Activated T-helper 9 cell treated with anti-CD3 and anti-CD28 coated beads, Interleukin-2, amount 50 U/mL, for 16 hours (primary cell): ENCODE data around the gene EFNA2.

Experiments
- DNase-seq: peaks from one replicate; pipeline ENCODE4 v3.0.0-alpha.2; 2020; ENCODE audit warnings: low read depth

The EFNA2 gene

DNA sequence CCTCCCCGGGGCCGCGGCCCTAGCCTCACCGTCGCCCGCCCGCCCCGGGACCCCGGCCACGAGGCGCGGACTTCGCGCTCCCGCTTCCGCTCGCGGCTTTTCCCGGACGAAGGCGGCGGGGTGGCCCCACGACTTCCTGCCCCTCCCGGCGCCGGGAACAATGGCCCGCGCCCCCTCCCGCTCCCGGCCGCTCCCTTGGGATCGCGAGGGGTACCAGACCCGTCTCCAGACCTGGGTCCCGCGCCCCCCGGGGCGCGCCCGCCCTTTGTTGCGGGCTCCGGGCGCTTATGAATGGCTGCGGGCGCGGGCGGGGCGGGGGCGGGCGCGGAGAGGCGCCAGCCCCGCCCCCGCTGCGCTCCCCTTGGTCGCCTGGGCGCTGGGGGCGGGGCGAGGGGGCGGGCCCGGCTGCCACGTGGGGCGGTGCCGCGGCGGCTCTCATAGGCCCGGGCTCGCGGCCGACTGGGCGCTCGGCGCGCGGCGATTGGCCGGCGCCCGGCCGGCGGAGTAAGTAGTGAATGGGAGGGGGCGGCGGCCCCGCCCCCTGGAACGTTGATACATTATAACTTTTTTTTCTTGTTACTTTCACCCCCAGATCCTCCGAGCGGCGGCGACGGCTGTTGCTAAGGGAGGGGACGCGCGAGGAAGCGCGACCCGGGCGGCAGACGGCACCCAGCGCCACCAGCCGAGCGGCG, 36.2 kb upstream of the EFNA2 start:
- DNase-seq = peak; percentile 92

DNA sequence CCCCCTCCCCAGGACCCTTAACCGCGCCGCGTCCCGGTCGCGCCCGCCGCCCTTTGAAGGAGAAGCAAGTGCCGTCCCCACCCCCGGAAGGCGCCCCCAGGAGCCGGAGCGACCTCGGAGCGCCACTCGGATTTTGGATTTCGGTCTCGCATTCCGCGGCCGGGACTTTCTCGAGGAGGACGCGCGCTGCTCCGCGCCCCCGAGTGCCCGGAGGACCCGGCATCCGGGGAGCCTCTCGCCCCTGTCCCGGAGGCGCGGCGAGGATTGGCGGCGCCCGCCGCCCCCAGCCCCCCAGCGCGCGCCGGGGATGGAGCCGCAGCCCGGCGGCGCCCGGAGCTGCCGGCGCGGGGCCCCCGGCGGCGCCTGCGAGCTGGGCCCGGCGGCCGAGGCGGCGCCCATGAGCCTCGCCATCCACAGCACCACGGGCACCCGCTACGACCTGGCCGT, 35.7 kb upstream of the EFNA2 start:
- DNase-seq = no peak

DNA sequence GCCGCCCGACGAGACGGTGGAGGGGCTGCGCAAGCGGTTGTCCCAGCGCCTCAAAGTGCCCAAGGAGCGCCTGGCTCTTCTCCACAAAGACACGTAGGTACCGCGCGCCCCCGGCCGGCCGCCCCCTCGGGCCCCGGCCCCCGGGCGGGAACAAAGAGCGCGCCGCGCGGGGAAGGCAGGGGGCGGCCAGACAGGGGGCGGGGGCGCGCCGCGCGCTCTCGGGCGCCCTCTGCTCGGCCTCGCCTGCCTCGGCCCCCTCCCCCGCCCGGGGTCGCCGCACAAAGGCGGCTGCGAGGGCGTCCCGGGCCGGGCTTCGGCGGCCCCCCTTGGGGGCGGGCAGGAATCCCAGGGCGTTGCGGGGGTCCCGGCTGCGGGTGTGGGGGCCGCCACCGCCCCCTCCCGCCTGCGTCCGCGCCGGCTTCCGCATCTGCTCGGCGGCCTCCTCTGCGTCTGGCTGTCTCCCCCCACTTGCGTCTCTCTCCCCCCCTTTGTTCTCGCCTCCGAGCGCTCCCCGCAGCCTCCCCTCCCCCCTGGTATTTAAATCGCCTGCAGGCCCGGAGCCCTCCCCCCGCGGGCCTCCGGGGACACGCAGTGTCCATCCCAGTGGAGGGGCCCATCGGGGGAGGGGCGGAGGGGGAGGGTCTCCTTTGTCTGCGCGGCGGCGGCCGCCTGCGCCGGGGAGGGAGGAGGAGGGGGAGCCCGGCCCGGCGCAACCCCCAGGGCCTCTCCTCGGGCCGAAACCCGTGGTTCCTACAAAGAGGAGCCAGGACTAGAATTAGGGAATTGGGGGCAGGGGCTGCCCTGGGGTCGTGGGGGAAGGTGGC, 35.0 kb upstream of the EFNA2 start:
- DNase-seq = no peak

DNA sequence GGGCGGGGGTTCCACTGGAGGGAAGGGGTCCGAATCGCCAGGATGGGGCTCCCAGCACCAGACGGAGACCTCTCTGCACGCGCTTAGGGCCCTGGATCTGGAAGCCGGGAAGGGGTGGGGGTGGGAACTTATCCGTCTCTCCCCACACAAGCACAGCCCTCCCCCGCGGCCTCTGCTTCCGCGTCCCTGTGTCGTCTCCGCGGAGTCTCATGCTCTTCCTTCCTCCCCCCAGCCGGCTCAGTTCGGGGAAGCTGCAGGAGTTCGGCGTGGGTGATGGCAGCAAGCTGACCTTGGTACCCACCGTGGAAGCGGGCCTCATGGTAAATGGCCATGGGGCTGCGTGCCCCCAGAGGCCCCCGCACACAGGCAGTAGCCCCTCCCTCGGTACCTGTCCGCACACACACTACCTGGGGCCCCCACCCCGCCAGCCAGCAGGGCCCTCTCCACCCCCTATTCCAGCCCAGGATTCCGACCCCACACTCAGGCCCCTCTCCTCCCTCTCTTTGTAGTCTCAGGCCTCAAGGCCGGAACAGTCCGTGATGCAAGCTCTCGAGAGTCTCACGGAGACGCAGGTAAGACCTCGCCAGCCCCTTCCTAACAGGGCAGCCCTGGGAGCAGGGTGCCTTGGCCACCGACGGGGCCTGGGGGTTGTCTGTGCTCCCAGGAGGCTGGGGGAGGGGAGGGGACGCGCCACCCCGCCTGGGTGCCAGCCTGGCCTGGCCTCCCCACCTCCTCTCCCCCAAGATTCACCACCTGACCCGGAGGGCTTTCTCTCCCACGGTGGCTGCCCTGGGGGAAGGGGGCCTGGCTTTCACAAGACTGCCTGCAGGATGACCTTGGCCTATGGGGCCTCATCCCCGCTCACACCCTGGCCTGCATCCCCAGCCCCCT, 34.1 kb upstream of the EFNA2 start:
- no peak for DNase-seq

DNA sequence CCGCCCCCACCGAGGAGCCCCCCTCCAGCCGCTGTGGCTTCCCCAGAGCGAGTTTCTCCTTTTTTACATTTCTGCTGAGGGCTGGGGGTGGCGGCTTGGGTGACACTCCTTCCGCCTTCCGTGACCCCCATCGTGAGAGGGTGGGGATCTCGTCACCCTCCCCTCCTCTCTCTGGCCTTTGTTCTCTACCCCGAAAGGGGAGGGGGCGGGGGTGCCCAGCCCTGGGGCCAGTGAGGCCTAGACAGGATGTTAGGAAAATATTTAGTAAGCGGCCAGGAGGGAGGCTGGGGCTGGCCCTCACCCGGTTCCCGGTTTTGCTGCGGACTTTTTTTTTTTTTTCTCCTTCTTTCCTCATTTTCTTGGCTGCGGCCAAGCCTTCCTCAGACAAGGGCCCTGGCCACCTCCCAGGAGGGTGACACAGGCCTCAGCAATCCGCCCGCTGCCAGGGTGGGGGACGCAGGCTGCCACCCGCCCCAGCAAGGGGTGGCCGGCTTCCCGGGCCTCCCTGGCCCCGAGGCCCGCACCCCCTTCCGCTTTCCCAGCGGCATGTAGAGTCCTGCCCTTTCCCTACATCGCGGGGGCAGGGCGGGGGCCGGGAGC, 33.4 kb upstream of the EFNA2 start:
- no peak for DNase-seq

DNA sequence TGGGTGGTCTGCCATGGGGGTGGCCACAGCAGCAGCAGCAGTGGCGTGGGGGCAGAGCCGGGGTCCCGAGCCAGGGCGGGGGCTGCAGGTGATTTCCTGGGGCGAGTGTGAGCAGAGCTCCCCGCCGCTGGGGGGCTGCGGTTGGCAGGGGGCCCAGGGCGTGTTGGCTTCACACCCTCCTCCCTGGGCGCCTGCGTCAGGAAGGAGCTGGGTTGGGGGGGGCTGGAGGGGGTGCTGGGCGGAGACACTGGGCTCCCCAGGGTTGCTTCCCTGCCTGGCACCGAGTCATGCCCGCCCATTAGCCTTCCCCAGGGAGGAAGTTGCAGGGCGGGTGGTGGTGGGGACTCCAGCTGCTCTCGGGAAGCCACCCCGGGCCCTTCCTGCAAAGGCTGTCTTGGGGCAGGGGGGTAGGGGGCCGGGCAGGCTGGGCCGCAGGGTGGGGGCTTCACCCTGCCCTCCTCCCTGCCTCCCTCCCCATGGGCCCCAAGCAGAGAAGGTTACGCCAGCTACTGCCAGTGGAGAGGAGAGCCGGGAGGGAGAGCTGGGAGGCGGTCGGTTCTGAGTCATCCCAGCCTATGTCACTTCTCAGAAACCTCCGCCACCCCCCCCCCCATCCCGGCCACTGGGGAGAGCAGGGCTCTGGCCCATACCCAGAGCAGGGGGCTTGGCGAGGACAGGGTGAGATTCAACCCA, 32.7 kb upstream of the EFNA2 start:
- no peak for DNase-seq

DNA sequence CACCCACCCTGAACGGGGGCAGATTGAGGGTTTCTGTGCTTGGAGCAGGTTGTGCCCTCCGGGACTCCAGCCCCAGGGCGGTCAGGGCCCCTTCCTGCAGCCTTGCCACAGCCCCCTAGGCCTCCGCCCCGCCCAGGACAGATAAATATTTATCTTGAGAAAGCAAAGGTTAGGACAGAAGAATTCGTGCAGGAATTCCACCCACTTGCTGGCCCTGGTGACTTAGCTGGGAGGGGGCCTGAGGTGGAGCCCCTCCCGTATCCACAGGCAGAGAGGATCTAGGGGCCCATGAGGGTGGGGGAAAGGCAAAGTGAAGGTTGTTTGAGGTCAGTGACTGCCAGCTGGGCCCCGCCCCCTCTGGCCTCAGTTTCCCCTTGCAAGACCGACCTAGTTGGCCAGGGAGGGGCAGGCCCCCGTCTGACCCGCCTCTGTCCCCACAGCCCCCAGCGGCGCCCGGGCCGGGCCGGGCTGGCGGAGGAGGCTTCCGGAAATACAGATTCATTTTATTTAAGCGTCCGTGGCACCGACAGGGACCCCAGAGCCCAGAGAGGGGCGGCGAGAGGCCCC, 32.1 kb upstream of the EFNA2 start:
- no peak for DNase-seq

DNA sequence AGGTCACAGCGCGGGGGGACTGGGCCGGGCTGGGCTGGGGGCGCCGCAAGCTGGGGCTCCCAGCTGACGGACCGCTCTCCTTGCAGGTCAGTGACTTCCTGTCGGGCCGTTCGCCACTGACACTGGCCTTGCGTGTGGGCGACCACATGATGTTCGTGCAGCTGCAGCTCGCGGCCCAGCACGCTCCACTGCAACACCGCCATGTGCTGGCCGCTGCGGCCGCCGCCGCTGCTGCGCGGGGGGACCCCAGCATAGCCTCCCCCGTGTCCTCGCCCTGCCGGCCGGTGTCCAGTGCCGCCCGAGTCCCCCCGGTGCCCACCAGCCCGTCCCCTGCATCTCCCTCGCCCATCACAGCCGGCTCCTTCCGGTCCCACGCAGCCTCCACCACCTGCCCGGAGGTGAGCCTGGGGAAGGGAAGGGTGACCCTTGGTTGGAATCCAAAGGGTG, 31.6 kb upstream of the EFNA2 start:
- no peak for DNase-seq

DNA sequence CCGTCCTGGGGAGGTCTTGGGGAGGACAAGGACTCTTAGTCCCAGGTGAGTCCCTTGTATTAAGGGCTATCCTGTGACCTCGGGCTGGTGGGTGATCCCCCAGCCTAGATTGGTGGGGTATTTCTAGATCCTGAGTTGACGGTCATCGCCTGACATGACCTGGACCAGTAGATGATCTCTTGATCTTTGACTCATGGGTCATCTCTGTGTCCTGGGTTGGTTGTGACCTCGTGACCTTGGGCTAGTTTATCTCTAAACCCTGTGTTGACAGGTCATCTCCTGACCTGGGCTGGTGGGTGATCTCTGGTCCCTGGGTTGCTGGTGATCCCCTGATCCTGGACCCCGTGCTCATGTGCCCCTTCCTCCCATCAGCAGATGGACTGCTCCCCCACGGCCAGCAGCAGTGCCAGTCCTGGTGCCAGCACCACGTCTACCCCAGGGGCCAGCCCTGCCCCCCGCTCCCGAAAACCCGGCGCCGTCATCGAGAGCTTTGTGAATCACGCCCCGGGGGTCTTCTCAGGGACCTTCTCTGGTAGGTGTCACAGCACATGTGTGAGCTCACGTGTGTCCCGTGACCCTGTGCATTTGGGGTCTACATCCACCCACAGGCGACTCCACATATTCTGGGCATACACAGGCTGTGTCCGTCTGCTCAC, 31.0 kb upstream of the EFNA2 start:
- no peak for DNase-seq

DNA sequence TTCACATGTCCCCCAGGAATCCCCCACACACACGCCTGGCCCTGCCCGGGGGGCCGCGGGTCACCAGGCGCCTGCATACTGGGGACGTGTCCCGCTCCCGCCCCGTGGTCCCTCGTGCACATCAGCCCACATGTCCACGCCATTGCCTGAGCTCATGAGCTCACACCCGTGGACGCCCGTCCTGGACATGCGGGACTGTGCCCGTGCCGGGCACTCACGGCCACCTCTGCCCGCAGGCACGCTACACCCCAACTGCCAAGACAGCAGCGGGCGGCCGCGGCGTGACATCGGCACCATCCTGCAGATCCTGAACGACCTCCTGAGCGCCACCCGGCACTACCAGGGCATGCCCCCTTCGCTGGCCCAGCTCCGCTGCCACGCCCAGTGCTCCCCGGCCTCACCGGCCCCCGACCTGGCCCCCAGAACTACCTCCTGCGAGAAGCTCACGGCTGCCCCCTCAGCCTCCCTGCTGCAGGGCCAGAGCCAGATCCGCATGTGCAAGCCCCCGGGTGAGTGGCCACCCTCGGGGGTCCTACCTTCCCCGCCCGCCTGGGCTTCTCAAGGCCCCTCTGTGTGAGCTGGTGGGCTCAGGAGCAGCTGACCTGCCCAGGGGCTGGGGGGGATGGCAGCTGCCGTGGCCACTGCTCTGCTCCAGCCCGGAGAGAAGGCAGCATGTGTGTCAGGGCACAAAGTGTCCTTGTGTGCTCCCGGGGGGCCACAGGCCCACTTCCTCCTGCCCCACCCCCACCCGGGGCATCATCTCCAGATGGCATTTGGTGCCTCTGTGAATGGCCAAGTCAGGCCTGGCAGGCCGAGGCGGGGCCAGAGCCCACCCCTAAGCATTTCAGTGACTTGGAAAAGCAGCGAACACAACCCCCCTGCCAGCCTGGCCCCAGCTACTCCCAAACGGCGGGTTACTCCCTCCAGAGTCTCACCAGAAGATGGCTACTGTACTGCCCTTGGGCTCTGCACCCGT, 30.2 kb upstream of the EFNA2 start:
- no peak for DNase-seq

DNA sequence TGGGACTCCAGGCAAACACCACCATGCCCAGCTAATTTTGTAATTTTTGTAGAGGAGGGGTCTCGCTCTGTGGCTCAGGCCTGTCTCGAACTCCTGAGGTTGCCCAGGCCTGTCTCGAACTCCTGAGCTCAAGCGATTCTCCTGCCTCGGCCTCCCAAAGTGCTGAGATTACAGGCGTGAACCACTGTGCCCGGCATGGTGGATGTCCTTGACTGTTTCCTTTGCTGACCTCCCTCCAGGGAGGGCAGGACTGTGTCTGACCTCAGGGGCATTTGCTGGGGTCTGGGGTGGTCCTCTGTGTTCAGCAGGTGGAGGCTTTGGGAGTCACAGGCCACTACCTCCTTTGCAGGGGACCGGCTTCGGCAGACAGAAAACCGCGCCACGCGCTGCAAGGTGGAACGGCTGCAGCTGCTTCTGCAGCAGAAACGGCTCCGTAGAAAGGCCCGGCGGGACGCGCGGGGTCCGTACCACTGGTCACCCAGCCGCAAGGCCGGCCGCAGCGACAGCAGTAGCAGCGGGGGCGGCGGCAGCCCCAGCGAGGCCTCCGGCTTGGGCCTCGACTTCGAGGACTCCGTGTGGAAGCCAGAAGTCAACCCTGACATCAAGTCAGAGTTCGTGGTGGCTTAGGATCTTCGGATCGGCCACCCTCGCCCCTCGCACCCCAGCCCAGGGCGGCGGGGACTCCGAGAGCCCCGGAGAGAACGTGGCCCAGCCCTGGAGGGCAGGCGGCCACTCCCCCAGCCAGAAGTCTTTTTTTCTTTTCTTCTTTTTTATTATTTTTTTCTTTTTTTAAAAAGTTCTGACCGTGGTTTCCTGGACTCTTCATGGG, 28.8 kb upstream of the EFNA2 start:
- DNase-seq = no peak

DNA sequence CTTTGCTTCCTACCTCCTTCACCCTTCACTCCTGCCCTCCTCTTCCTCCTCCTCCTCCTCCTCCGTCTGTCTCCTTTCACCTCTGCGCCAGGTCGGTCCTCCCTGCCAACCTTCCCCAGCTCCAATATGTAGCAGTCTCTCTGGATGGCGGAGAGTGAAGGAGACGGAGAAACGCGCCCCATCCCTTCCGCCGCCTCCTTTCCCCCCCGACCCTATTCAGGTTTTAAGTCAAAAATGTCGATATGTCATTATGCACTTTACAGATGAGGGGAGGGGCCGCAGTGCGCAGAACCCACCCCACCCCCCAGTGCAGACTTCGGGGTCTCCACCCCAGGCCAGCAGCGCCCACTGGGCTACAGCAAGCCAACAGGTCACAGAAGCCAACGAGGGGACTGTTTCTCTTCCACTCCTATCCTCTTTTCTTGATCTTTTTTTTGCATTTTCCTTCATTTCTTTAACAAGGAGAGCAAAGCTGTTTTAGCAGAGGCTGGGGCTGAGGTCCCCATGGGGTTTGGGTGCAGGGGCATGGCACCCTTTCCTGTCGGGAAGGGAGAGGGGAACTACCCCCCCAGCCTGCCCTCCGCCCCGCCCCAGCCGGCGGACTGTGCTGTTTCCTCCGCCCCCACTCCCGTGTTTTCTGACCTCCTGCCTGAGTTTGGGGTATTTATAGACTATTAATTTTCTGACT, 28.1 kb upstream of the EFNA2 start:
- DNase-seq = no peak

DNA sequence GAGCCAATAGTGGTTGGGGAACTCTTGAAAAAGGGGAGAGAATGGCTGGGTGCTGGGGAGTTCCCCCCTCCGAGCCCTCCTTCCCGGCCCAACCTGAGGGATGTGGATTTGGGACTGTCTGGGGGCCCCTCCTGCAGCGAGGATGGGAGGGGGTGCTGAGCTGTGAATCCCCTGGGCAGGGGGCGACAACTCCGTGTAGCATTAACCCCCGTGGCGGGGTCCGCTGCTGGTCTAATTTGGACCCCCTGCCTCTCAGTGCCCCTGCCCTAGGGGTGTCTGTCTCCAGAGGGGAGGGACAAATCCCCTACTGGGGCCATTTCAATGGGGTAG, 27.5 kb upstream of the EFNA2 start:
- DNase-seq = no peak

DNA sequence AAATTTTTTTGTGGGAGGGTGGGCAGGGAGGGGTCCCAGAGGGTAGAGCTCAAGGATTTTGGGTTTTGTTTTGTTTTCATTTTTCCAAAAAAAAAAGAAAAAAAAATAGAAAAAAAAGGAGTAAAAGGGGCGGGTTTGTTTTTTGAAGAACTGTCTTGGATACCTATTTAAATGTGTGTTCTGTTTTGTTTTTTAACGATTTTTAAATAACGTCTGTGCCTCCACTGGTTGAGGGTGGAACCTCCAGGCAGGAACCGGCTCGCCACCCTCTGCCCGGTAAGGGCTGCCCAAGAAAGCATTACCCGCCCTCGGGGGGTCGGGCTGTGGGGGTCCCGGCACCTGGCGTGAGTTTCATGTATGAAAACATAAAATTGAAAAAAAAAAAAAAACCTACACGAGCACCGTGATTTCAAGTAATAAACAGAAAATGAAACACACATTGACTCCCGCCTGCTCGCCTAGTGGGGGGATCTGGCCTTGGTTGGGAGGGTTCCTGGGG, 26.9 kb upstream of the EFNA2 start:
- no peak for DNase-seq

DNA sequence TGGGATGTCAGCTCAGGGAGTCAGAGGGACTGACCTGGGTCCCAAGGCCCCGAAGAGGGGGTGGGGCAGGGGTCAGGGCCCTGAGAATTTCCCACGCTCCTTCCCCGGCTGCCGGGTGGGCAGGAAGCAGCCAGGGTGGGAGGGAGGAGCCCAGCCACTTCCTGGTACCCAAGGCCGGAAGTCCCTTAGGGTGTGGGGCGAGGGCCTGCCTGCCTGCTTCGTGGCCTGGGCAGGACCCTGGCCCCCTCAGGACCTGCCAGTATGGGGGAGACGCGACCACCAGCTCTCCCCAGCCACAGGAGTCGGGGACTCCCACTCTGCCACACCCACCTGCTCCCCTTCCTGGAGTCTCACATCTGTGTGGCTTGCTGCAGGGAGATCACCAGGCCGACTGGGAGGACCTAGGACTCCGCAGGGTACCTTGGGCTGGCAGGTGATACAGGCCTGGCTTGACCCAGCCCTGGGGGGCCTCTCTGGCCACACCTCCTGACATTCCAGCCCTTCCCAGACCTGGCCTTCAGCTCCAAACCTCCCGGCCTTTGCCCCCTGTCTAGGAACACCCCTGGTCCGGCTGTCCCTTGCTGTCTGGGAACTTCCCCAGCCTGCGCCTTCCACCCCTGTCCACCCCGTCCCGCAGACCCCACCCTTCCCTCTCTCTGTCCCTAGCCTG, 26.3 kb upstream of the EFNA2 start:
- no peak for DNase-seq

DNA sequence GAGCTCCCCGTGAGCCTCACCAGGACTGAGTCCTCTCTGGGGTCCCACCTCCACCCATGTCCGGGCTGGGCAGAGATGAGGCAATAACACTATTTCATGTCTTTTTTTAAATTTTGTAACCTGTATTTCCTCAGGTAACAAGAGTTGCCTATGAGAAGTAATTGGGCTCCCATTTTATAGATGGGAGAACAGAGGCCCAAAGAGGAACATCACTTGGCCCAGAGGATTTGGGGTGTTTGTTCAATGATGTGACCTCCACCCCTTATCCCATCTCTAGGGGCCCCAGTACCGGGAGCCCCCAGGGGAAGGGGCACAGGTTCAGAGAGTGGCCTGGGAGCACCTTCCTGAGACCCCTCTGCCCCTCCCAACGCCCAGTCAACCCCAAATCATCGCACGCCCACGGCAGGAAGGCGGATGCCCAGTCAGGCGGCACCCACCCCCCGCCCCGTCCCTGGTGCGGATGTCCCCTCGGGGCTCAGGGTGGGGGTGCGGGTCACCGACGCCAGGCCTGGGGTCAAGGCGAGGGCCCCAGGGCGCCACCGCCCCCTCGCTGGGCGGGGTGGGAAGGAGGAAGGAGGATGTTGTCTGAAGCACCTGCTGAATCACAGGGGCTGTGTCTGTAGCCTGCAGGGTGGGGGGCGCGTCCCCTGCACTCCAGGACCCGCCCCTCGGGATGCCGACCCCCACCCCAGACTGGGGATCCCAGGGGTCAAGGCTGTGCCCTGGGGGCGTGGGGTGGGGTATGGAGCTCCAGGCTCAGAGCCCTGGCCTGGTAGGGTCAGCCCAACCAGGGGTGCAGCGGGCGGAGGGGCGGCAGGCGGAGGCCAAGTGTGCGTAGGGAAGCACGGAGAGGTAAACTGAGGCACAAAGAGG, 25.6 kb upstream of the EFNA2 start:
- no peak for DNase-seq
